ENCODE measurements around the gene ATP6V1F.

Gene ATP6V1F

GRCh38 chr7:128869138-128869943 lies 6.7 kb downstream of the ATP6V1F start:
- no peak for DNase-seq

GRCh38 chr7:128869944-128870285 lies 7.3 kb downstream of the ATP6V1F start:
- no peak for DNase-seq

GRCh38 chr7:128871050-128871449 lies 8.4 kb downstream of the ATP6V1F start:
- no peak for DNase-seq

GRCh38 chr7:128872394-128872824 lies 9.8 kb downstream of the ATP6V1F start:
- no peak for DNase-seq

- no peak for DNase-seq
These were observed 10.6 kb downstream of the ATP6V1F start for GRCh38 chr7:128873234-128873633.

GRCh38 chr7:128874140-128875031 lies 11.7 kb downstream of the ATP6V1F start:
- DNase-seq: no peak

GRCh38 chr7:128875523-128875948 lies 12.9 kb downstream of the ATP6V1F start:
- no peak for DNase-seq

GRCh38 chr7:128876127-128876526 lies 13.5 kb downstream of the ATP6V1F start:
- DNase-seq: no peak

- DNase-seq: no peak
These were observed 13.9 kb downstream of the ATP6V1F start for GRCh38 chr7:128876586-128876977.

GRCh38 chr7:128876978-128877755 lies 14.5 kb downstream of the ATP6V1F start:
- DNase-seq: no peak

- no peak for DNase-seq
These were observed 15.1 kb downstream of the ATP6V1F start for GRCh38 chr7:128877756-128878120.

GRCh38 chr7:128878226-128879105 lies 15.8 kb downstream of the ATP6V1F start:
- DNase-seq: no peak

- DNase-seq: no peak
These were observed 16.8 kb downstream of the ATP6V1F start for GRCh38 chr7:128879461-128879938.

- DNase-seq: peak; percentile 32
These were observed 17.5 kb downstream of the ATP6V1F start for GRCh38 chr7:128879939-128880746.

GRCh38 chr7:128880791-128881457 lies 18.3 kb downstream of the ATP6V1F start:
- DNase-seq: no peak

- no peak for DNase-seq
These were observed 18.9 kb downstream of the ATP6V1F start for GRCh38 chr7:128881458-128882125.

GRCh38 chr7:128882134-128882533 lies 19.5 kb downstream of the ATP6V1F start:
- no peak for DNase-seq

GRCh38 chr7:128883622-128884448 lies 21.2 kb downstream of the ATP6V1F start:
- DNase-seq: peak; percentile 62
